ENCODE data around the gene C6orf15. TPM values are rescaled to one million over a fixed set of nuclear protein-coding genes. Genes with fewer than 3 reads are reported as not detected.
A peak's percentile ranks its signal among the peaks of the same experiment; 100 is the strongest.
"Not testable (repeated sequence)": the region's sequence is repeated elsewhere in the genome, so short reads cannot be mapped to it uniquely, and the experiment has no call there.

The C6orf15 gene
- total RNA-seq, 2 experiments from 2014 or later: not detected

DNA sequence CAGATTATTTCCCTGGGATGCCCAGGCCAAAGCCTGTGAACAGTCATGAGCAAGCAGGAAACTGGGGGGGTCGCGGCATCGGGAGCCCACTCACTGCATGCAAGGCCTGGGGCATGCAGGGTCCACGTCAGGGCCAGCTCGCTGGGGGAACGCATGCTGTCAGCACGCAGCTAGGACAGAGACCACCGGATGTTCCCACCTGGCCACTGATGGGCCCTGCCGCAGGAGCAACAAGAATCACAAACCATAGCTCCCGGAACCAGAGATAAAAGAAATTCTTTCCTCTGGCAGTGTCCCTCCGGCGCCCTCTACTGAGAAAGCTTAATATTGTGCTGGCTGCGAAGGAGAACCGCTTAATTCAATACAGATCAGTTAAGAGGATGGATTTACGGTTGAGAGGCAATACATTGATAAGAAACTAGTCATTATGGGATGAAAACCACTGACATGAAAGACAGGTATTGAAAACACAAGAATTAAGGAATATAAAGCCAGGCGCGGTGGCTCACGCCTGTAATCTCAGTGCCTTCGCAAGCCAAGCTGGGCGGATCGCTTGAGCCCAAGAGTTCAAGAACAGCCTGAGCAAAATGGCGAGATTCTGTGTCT, 32.6 kb downstream of the C6orf15 start:
- ChIA-PET CTCF (interaction anchor here (0.6 to 6.4 kb wide), 50 partner anchors 8 to 598 kb away, joined by 3 to 97 read pairs (median 4); partner anchors contain the start of genes DDR1, GTF2H4, TCF19 and VARS2), POLR2A (interaction anchor here (1.2 kb wide), 1 partner anchor 14 kb away, joined by 4 read pairs; no protein-coding TSS in a partner anchor)
- Mint-ChIP-seq H3K9me3 (ENCODE audit: insufficient read depth) (no peaks in the 10 kb centered on the region), H3K27me3 (ENCODE audit: low read depth) (peaks cover 6% of the 10 kb centered on the region), H3K36me3 (ENCODE audit: low read depth) (no peaks in the 10 kb centered on the region), H3K27ac (no peak overlapping the region), H3K4me3 (peak overlapping the region; percentile 40), H3K4me1 (ENCODE audit: low read depth) (peaks cover 9% of the 10 kb centered on the region)
- DNase-seq: peak; percentile 82
- ATAC-seq: peak; percentile 85

DNA sequence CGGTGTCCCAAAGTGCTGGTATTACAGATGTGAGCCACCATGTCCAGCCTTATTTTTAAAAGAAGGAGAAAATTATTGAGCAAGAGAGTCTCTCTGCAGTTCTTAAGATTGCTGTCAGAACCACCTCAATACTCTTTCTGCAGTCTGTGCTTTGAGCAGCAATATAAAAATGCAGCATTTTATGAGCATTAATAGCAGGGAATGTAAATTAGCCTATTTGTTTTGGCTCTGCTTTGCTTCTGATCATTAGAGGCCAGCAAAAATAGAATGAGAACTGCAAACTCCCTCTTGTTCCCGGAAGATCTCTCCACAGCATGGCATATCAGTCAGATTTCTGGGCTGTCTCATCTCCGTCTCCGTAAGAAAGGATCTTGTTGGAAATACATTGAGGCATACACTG, 35.8 kb downstream of the C6orf15 start:
- Mint-ChIP-seq H3K36me3 (ENCODE audit: low read depth) (no peaks in the 10 kb centered on the region), H3K4me3 (no peak overlapping the region), H3K9me3 (ENCODE audit: insufficient read depth) (no peaks in the 10 kb centered on the region), H3K27ac (no peak overlapping the region), H3K27me3 (ENCODE audit: low read depth) (peaks cover 5% of the 10 kb centered on the region), H3K4me1 (ENCODE audit: low read depth) (peaks cover 9% of the 10 kb centered on the region)
- ChIA-PET CTCF (interaction anchor here (0.8 to 2.0 kb wide), 4 partner anchors 10 to 161 kb away, joined by 3 to 7 read pairs (median 3); no protein-coding TSS in a partner anchor), POLR2A (no interaction called here)
- no peak for DNase-seq
- ATAC-seq: no peak

DNA sequence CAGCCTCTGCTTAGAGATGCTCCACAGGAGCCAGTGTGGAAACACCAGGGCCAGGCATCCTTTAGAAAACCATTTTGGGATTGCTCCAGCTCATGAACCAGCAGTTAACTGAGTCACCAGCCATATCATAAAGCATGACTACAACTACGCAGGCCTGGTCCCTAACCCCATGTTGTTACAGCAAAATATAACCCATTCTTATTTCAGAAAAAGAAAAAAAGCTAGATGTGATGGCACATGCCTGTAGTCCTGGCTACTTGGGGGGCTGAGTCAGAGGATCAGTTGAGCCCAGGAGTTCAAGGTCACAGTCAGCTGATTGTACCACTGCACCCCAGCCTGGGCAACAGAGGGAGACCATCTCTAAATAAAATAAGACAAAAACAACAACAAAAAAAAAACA, 36.8 kb downstream of the C6orf15 start:
- no peak for ATAC-seq
- no peak overlapping the region for H3K4me3 Mint-ChIP-seq
- H3K9me3 Mint-ChIP-seq (ENCODE audit: insufficient read depth): no peaks in the 10 kb centered on the region
- no peak overlapping the region for H3K27ac Mint-ChIP-seq
- no peak for DNase-seq
- ChIA-PET POLR2A (no interaction called here), CTCF (interaction anchor here (1.3 to 2.0 kb wide), 2 partner anchors 11 to 160 kb away, joined by 3 to 7 read pairs; no protein-coding TSS in a partner anchor)
- peaks cover 7% of the 10 kb centered on the region for H3K27me3 Mint-ChIP-seq (ENCODE audit: low read depth)
- H3K36me3 Mint-ChIP-seq (ENCODE audit: low read depth): no peaks in the 10 kb centered on the region
- H3K4me1 Mint-ChIP-seq (ENCODE audit: low read depth): peaks cover 9% of the 10 kb centered on the region

DNA sequence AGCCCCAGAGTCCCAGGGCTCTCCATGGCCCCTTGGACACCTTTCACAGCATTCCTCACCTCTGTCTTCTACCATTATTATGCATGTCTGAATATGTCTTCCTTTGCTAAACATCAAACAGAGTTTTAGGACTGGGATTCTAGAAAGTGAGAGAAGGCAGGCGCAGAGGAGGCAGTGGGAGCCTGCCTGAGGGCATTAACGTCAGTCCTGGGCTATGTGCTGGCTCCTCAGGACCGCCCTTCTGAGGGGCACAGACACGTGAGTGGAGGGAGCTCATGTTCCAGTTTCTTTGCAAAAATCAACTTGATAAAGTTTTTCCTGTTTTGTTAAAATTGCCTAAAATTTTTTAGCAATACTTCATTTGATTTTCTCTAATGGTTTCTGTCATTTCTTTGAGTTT, 38.0 kb downstream of the C6orf15 start:
- DNase-seq (no peak), ATAC-seq (no peak)
- H3K27me3 Mint-ChIP-seq (ENCODE audit: low read depth): peaks cover 5% of the 10 kb centered on the region
- H3K9me3 Mint-ChIP-seq (ENCODE audit: insufficient read depth): no peaks in the 10 kb centered on the region
- ChIA-PET CTCF (interaction anchor here (2.0 to 3.5 kb wide), 2 partner anchors 13 to 159 kb away, joined by 7 to 18 read pairs; no protein-coding TSS in a partner anchor), POLR2A (no interaction called here)
- no peak overlapping the region for H3K27ac Mint-ChIP-seq
- H3K4me3 Mint-ChIP-seq: no peak overlapping the region
- H3K4me1 Mint-ChIP-seq (ENCODE audit: low read depth): peaks cover 3% of the 10 kb centered on the region
- no peaks in the 10 kb centered on the region for H3K36me3 Mint-ChIP-seq (ENCODE audit: low read depth)

DNA sequence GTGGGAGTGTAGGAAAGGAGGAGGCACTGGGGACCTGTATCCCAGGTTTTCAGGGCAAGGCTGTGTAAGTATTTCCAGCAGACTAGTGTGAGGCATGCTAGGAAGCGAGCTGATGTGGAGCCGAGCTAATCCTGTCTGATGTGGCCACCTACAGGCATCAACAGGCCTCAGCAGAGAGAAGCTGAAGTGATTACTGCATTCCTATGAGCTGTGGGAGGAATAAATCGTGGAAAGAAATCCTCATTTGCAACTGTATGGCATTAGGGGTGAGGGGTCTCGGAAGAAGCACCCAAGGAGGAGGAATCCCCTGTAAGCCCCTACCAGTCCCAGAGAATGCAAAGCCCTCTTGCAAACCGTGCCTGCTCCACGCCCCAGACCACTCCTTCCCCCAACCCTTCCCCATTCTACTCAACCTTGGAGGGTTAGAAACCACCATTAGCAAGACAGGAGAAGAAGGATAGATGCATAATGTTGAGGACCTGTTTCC, 41.6 kb downstream of the C6orf15 start:
- no peak overlapping the region for H3K27ac Mint-ChIP-seq
- ATAC-seq: peak; percentile 42

DNA sequence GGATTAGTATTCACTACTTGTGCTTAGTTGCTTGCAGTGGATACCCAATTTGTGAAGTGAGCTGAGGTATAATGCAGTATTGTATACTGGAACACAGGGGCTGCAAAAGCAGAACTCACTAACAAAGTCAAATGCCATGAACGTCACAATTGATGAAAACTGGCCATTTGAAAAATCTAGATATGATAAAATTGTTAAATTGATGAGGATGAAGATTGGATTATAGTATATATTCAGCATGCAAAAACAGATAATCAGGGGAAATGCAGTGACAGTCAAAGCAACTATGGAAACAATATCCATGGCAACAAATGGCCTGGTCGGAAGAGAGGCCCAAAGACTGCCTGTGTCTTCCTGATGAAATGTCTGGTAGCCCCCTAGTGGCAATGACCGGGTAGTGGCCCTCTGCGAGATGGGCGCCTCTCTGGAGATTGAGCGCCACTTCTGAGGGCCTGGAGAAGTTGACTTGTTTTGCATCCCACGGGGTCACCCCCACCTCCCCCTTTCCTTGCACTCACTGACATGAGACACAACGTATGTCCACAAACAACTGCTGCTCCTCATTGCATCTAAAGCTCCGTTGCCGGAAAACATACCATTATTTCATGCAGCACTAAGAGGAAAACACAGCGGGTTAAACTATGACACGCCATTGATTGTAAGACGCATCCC, 43.6 kb downstream of the C6orf15 start:
- Mint-ChIP-seq H3K36me3 (ENCODE audit: low read depth) (no peaks in the 10 kb centered on the region), H3K27ac (no peak overlapping the region), H3K27me3 (ENCODE audit: low read depth) (peaks cover 9% of the 10 kb centered on the region), H3K4me1 (ENCODE audit: low read depth) (no peaks in the 10 kb centered on the region), H3K4me3 (no peak overlapping the region), H3K9me3 (ENCODE audit: insufficient read depth) (no peaks in the 10 kb centered on the region)
- POLR2A ChIA-PET: no interaction called here
- peak; percentile 68 for DNase-seq
- CTCF ChIA-PET: interaction anchor here (0.7 to 3.5 kb wide), 10 partner anchors 11 to 332 kb away, joined by 3 to 56 read pairs (median 4); partner anchors contain the start of gene VARS2
- peak; percentile 94 for ATAC-seq

More for the DNA sequence above, 41.6 kb downstream of the C6orf15 start:
- Mint-ChIP-seq H3K4me3 (no peak overlapping the region), H3K27me3 (ENCODE audit: low read depth) (peaks cover 9% of the 10 kb centered on the region), H3K4me1 (ENCODE audit: low read depth) (no peaks in the 10 kb centered on the region), H3K9me3 (ENCODE audit: insufficient read depth) (no peaks in the 10 kb centered on the region), H3K36me3 (ENCODE audit: low read depth) (no peaks in the 10 kb centered on the region)
- CTCF ChIA-PET: interaction anchor here (0.7 to 3.5 kb wide), 10 partner anchors 9 to 248 kb away, joined by 3 to 56 read pairs (median 4); partner anchors contain the start of gene VARS2
- POLR2A ChIA-PET: interaction anchor here (0.7 kb wide), 1 partner anchor 188 kb away, joined by 3 read pairs; no protein-coding TSS in a partner anchor
- DNase-seq: no peak

DNA sequence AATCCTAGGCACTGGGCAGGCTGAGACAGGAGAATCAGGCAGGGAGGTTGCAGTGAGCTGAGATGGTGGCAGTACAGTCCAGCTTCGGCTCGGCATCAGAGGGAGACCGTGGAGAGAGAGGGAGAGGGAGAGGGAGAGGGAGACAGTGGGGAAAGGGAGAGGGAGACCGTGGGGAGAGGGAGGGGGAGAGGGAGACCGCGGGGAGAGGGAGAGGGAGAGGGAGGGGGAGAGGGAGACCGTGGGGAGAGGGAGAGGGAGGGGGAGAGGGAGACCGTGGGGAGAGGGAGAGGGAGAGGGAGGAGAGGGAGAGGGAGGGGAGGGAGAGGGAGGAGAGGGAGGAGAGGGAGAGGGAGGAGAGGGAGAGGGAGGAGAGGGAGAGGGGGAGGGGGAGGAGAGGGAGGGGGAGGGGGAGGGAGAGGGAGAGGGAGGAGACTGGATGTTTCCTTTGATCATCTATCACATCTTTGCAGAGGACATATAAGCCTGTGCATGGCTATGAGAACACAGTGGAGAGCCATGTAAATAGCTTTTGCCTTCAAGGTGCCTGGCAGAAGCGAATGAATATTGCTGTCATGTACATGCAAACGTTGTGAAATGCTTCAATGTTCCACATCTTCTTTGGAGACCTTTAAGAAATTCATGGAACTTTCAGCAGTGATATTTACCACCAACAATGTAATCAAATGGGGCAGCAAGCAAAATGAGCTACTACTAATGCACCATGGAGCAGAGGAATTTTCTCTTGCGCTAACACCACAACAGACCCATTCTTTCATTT, 44.3 kb downstream of the C6orf15 start:
- POLR2A ChIA-PET; ATAC-seq; H3K36me3 Mint-ChIP-seq (ENCODE audit: low read depth); H3K4me1 Mint-ChIP-seq (ENCODE audit: low read depth); H3K9me3 Mint-ChIP-seq (ENCODE audit: insufficient read depth); H3K4me3 Mint-ChIP-seq; H3K27ac Mint-ChIP-seq; DNase-seq: not testable (repeated sequence)
- H3K27me3 Mint-ChIP-seq (ENCODE audit: low read depth): peaks cover 14% of the 10 kb centered on the region
- CTCF ChIA-PET: interaction anchor here (0.7 to 3.5 kb wide), 5 partner anchors 10 to 238 kb away, joined by 3 to 56 read pairs (median 4); partner anchors contain the start of gene VARS2

DNA sequence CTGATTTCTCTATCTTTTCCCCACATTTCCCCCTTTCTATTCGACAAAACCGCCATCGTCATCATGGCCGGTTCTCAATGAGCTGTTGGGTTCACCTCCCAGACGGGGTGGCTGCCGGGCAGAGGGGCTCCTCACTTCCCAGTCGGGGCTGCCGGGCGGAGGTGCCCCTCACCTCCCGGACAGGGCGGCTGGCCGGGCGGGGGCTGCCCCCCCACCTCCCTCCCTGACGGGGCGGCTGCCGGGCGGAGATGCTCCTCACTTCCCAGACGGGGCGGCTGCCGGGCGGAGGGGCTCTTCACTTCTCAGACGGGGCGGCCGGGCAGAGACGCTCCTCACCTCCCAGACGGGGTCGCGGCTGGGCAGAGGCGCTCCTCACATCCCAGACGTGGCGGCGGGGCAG, 45.3 kb downstream of the C6orf15 start:
- CTCF ChIA-PET; ATAC-seq; DNase-seq; H3K36me3 Mint-ChIP-seq (ENCODE audit: low read depth); H3K27ac Mint-ChIP-seq; H3K4me1 Mint-ChIP-seq (ENCODE audit: low read depth); H3K9me3 Mint-ChIP-seq (ENCODE audit: insufficient read depth); H3K4me3 Mint-ChIP-seq; POLR2A ChIA-PET: not testable (repeated sequence)
- H3K27me3 Mint-ChIP-seq (ENCODE audit: low read depth): peaks cover 20% of the 10 kb centered on the region

DNA sequence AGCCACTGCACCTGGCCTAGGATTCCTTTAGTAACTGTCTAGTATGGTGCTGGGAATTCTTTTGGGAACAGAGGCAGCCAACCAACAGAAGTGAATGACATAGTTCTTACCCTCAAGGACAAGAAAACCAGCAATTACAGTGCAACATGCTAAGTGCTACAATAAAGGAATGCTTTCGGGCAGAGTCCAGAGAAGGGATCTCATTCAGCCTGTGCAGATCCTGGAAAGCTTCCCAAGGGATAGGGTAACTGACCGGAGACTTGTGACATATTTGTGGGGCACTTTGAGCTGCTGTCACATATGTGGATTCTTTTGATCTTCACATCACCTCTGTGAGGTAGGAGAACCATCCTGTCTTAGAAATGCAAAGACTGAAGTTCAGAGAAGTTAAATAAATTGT, 46.8 kb downstream of the C6orf15 start:
- DNase-seq (no peak), ATAC-seq (no peak)
- H3K27me3 Mint-ChIP-seq (ENCODE audit: low read depth): peaks cover 16% of the 10 kb centered on the region
- H3K36me3 Mint-ChIP-seq (ENCODE audit: low read depth): no peaks in the 10 kb centered on the region
- H3K4me3 Mint-ChIP-seq: no peak overlapping the region
- no peaks in the 10 kb centered on the region for H3K4me1 Mint-ChIP-seq (ENCODE audit: low read depth)
- CTCF ChIA-PET: no interaction called here
- POLR2A ChIA-PET: no interaction called here
- H3K27ac Mint-ChIP-seq: no peak overlapping the region
- H3K9me3 Mint-ChIP-seq (ENCODE audit: insufficient read depth): no peaks in the 10 kb centered on the region

DNA sequence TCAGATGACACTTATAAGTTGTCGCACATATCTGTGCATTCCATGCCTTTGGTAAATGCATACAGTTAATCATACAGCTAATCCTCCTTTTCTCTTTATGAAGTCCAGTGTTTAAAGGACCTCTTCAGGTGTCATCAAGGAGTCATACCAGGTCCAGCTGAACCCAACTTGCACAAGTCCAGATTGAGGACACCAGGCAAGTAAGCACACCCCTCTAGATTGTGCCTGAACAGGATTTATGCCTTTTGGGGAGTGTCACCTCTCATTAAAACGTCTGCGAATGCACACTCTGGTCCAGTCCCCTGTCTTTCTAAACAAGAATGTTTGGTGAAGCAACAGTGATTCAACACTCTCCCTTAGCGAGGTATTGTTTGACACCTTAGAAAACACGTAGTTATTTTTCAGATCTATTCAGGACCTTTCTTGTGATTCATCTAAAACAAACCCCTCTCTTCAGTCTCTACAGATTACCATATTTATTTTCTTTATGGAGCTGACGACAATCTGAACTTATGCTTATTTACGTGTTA, 48.4 kb downstream of the C6orf15 start:
- Mint-ChIP-seq H3K36me3 (ENCODE audit: low read depth) (no peaks in the 10 kb centered on the region), H3K27me3 (ENCODE audit: low read depth) (peaks cover 16% of the 10 kb centered on the region), H3K27ac (no peak overlapping the region), H3K4me1 (ENCODE audit: low read depth) (no peaks in the 10 kb centered on the region), H3K9me3 (ENCODE audit: insufficient read depth) (no peaks in the 10 kb centered on the region), H3K4me3 (no peak overlapping the region)
- DNase-seq (no peak), ATAC-seq (no peak)
- ChIA-PET POLR2A (no interaction called here), CTCF (interaction anchor here (1.3 kb wide), 1 partner anchor 16 kb away, joined by 10 read pairs; no protein-coding TSS in a partner anchor)

Data from activated CD8-positive, alpha-beta T cell treated with anti-CD3 and anti-CD28 coated beads, Interleukin-2, amount 10 ng/mL, durations not matched to agents 7 days and 5 days (primary cell).